ENCODE data around the gene LRRC36.
"Not testable (repeated sequence)": the region's sequence is repeated elsewhere in the genome, so short reads cannot be mapped to it uniquely, and the experiment has no call there.

Gene LRRC36

DNA sequence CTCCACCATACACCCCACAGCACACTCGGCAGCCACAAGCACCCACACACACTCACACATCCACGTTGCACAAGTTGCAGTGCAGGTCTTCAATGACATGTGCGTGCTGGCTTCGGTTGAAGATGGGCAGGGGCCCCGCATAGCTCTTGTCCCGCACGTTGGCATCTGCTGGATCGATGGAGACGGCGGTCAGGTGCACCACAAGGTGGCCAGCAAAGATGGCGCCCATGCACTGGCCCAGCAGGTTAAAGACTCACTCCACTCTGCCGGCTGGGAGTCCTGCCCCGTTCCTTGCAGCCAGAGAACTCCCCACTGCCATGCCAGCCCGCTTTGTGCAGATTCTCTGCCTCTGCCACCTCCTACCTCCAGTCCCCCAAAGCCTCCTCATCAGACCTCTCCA, 74.3 kb downstream of the LRRC36 start:
- DNase-seq (ENCODE audit: low read depth) = no peak

DNA sequence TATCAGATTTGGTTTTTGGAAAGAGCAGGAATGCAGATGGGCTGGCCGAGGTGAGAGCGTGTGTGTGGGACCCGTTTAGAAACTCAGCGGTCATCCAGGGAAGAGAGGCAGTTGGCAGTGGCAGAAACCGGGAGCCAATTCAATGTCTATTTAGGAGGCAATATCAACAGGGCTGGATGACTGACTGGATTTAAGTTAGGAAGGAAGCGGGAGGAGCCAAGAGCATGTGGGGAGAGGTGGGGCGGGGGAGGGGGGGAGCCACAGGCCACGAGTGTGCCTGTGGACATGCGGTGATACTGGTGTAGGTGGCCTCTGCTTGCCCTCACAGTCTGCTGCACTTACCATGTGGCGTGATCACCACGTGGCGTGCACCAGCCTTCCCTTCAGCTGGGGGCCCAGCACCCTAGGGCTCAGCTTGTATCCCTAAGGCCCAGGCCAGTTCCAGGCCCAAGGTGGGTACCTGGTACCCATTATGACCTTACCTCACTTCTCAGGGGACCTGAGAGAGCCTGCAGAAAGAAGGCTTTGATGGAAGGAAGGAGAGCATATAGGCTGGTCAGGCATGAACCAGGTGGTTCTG, 77.5 kb downstream of the LRRC36 start:
- DNase-seq (ENCODE audit: low read depth) = no peak

DNA sequence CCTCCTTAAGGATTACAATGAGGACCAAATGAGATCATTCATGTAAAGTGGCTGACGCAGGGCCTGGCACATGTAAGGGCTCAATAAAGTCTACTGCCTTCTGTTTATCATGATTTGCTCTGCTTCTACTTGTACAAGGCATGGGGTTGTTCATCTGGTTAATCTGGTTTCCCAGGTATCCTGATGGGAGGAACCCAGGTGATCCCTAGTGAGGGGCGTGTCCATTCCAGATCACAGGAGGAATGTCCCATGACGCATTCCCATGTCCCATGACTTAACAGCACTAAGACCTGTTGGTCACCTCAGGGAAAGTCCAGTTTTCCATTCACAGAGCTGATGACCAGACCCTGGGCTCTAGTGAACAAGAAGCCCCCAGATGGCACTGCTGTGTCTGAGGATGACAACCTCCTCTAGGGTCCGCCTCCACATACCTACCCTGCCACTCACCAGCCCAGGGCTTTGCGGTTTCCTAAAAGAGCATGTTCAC, 78.2 kb downstream of the LRRC36 start:
- DNase-seq (ENCODE audit: low read depth) = peak; percentile 30

DNA sequence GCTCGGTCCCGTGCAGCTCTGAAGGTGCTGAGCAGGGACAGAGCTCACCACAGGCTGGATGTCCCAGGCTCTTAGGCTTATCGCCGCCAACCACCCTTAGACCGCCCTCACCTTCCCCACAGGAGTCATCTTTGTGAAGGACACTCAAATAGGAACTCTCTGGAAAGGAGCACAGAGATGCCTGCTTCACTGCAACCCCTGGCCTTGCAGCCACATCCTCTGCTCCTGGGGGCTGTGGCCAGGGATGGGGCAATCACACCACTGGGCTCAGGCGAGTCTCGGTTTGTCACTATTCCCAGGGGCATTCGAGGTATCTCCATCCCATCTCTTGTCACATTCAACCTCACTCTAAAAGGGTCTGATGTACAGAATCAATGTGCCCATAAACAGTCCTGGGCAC, 78.7 kb downstream of the LRRC36 start:
- no peak for DNase-seq (ENCODE audit: low read depth)

DNA sequence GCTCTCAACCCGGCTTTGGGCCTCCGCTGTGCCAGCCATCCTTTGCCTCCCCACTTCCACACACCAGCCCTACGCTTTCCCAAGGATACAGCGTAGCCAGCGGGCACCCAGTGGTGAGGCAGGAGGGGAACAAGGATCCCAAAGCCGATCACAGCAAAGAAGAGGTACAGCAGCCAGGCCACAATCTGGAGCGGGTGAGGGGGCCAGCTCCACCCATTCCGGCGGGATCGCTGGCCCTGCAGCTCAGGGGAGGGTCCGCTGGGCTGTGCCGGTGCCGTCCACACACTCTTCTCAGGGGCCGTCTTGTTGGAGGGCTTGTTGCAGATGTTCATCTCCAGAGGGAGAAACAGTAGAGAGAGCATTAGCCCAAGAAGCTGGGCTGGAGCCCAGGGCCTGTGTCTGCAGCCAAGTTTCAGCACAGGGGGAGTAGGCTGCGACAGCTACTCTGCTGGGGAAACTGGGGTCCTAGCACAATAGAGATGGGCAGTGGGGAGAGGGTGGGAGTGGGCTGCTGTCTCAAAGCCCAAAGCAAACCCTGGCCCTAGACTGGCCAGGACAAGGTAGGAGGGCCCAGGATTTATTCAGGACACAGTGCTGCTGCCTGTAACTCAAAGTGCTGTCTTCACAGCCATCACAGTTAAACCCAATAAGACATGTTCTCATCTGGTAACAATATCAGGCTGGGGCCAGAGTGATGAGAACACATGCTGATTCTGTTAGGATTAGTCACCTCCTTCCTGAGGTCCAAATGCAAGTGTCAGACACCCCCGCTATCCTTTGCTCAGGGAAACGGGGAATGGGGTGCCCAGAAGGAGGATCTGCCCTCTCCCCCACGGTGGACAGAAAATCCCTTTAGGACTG, 79.7 kb downstream of the LRRC36 start:
- peak; percentile 90 for DNase-seq (ENCODE audit: low read depth)

DNA sequence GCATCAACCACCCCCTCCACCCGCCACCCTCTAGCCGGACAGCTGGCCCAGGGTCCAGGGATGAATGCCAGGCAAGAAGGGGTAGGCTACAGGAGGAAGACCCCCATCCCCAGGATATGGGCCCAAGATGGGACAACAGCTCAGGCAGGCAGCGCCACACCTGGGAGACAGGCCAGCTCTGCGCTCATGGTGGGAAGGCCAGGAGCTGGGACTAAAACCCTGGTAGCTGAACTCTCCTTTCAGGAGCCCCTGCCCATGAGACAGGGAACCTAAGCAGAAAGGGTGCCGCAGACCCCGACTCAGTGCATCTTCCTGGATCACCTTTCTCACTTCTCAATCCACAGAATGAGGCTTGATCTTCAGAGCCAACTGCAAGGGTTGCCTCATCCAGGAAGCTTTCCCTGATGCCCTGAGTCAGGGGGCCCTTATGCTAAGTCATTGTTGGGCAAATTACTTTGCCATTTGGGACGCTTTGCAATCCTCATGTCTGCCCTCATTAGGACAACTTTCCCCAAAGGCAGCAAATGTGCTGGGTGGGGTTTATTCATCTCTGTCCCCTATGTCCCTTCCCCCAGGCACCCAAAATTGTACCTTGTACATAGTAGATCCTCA, 80.7 kb downstream of the LRRC36 start:
- peak; percentile 63 for DNase-seq (ENCODE audit: low read depth)

DNA sequence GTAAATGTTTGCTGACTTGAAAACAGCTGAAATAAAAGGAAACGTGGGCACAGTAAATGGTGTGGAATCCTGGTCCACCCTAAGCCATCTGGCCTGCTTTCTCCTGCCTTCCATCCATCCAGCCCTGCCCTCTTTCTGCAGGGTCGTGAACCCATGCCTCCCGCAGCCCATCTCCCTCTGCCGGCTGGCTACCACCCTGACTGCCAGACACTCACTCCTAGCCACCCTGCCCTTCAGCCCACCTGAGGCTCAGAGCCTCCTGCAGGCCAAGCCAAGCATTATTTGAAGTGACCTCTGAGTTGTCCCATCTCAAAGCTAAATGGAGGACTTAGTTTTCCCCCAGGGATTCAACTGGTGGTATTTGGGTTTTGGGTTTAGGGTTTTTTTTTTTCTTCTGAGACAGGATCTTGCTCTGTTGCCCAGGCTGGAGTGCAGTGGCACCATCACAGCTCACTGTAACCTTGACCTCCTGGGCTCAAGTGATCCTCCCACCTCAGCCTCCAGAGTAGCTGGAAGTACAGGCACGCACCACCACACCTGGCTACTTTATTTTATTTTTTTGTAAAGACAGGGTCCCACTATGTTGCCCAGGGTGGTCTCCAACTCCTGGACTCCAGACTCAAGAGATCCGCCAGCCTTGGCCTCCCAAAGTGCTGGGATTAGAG, 81.3 kb downstream of the LRRC36 start:
- DNase-seq (ENCODE audit: low read depth) = no peak

DNA sequence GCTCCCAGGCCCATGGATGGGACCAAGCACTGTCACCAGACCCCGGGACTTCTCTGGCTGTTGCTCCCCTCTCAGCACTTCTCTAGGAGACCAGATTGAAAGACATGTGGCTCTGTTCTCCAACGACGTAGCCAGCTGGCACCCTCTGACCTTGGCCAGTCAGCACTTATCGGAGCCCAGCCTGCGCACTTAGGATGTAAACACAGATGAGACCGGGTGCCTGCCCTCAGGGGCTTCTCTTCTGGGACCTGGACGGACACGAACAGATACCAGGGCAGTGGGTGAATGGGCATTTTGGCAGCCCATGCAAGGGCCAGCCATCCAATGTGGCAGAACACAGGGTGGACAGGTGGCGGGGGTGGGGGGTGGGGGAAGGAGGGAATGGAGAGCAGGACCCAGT, 83.0 kb downstream of the LRRC36 start:
- no peak for DNase-seq (ENCODE audit: low read depth)

DNA sequence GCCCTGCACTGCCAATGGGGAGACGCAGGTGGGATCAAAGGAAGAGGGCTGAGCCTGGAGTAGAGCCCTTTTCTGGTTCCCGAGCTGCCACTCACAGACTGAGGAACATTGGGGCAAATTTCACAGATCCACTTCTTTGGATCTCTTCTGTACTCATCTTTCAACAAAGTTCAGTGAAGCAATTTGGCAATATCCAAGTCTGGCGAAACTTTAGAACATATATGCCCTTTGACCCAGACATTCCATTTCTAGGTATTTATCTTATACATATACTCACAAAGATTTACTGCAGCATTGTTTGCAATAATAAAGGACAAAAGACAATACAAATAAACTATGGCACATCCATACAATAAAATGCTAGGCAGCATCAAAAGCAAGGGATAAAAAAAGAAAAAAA, 84.7 kb downstream of the LRRC36 start:
- no peak for DNase-seq (ENCODE audit: low read depth)

DNA sequence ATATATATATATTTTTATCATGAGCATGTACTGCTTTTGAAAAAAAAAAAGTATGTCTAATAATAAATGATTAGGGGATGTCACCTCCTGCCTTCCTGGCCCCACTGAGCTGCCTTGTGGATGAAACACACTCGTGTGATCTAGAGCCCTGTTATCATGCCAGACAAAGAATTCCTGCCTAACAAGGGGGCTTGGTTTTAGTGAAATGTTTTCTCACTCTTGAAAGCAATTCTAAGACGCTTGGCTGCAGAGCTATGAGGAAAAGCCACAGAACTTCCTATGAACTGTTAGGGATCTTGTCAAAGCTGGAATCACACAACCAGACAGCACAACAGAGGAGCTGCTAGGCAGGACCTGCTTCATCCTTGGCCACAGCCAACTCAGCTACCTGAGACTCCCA, 85.7 kb downstream of the LRRC36 start:
- DNase-seq (ENCODE audit: low read depth) = no peak

DNA sequence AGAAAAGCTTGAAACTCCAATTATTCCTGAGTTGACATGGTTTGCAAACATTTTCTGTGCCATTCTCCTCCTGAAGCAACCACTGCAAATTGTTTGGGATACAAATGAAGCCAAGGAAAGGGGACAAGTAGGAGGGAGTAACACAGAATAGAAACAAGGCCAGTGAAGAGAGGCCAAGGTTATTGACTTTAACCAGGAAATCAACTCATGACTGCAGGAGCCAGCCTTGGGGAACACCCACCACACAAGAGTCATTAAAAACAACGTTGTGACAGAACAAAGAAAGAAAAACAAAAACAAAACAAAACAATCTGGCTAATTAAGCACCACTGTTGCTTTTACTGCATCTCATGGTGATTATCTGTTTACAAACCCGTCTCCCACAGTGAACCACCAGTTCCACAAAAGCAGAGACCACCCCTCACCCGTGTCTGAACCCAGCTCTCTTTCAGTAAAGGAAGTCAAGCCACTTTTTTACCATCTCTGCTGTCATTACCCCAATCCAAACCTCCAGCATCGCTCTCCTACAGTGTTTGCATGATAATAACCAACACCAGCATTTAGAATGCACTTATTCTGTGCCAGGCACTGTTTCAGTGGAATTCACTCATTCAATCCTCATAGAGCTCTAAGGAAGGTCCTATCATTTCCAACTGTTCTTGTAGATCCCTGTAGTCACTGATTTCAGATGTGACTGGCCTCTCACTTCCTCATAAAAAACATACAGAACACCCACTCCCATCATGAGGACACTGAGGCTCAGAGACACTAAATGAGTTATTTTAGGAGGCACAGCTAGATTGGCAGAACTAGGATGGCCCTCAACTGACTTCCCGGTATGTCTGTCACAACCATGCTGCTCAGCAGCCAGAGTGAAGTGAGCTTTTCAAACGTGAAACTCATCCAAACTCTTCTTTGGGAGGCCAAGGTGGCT, 87.6 kb downstream of the LRRC36 start:
- DNase-seq (ENCODE audit: low read depth) = no peak

DNA sequence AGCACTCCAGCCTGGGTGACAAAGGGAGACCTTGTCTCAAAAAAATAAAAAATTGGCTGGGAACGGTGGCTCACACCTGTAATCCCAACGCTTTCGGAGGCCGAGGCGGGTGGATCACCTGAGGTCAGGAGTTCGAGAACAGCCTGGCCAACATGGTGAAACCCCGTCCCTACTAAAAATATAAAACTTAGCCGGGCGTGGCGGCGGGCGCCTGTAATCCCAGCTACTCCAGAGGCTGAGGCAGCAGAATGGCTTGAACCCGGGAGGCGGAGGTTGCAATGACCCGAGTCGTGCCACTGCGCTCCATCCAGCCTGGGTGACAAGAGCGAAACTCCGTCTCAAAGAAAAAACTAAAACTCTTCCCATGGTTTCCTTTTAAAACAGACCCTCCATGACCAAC, 88.8 kb downstream of the LRRC36 start:
- not testable (repeated sequence) for DNase-seq (ENCODE audit: low read depth)

DNA sequence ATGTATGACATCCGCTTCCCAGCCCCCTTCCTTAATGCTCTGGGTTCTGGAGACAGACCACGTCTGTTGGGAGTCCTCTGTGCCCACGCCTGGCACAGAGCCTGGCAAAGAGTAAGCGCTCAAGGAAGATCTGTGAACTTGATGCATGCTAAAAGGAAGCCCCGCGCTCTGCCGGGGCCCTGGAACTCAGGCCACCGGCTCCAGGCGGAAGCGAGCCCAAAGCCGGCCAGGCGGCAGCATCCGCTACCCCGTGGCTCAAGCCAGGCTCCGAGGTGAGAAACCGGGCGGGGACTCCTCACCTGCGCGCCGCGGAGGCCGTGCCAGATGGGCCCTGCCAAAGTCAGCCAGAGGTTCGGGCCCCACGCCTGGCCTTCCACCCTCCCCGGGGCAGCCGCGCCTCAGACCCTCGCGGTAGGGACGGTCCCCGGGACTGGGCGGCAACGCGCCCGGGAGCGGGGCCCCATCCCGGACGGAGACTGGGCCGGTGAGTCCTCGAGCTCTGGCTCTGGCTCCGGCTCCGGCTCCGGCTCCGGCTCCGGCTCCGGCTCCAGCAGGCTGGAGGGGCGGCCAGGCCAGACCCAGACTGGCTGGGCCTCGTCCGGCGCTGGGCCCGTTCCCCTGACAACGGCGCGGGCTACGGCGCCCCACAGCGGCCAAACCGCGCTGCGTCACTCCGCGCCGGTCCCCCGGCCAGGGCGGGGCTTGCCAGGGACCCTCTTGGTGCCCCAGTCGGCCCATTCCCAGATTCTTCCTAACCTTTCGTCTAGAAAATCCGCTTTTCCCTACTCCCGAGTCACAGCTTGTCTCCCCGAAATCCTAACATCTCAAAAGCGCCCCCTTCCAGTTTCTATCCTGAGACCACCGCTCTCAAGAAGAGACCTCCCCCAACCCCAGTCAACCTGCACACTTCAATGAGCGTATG, 89.5 kb downstream of the LRRC36 start, which contains the start of gene ZDHHC1:
Gene ZDHHC1 (minus strand): TSS at position 606 of the 922 bp plus-strand sequence. CDS start 8,702 bp downstream, outside the sequence.
- DNase-seq (ENCODE audit: low read depth) = peak; percentile 76

DNA sequence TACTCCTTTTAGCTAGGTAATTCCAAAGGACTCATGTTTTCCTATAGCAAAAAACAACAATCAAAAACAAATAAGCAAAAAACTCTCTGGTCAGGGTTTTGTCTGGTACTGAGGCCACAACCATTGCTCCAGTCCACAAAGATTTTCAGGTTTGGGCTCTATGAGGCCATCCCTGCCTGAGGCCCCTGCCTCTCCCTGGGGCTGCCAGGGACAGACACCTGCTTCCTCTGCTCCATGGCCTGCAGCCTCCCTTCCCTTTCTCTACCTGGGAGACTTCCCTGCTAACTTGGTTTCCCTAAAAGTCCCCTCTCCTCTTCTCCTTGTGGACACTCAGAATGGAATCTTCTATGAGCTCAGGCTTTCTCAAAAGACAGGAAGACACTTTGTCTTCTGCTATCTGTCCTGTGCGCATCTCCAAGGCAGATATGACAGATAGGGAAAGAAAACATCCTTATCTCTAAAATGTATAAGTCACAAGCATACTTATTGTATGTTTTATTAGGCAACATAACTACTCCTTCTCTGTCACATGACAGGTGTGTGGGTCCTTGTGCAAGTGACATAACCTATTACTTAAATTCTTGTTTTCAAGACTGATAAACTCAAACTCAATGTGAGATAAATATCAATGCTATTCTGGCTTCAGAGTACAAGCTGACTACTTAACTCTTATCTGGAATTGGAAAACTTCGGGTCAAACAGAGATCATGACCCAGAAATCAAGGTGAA, 90.9 kb downstream of the LRRC36 start:
- no peak for DNase-seq (ENCODE audit: low read depth)

DNA sequence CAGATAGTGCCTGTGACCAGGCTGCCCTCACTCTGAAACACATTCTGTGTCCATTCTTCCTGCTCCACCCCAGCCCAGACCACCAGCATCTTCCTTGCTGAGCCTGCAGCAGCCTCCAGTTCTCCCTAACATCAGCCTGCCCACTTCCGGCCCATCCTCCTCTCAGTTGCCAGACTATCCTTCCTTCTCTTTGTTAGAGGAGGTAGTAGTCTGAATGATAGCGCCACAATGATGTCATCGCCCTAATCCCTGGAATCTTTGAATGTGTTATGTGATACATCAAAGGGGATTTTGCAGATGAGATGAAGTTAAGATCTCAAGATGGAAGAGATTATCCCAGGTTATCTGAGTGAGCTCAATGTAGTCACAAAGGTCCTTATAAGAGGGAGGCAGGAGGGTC, 92.9 kb downstream of the LRRC36 start:
- DNase-seq (ENCODE audit: low read depth) = no peak

DNA sequence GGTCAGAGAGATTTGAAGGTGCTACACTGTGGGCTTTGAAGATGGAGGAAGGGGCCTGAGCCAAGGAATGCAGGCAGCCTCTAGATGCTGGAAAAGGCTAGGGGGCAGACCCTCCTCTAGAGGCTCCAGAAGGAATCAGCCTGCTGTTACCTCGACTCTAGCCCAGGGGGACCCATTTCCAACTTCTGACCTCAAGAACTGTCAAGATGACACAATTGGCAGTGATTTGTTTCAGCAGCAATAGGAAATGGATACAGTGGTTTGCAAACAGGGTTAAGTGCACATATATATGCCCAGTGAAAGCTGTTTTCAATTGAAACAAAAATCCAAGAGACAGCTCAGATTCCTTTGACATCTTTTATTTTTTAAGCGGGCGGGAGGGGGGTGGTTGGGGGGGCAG, 93.3 kb downstream of the LRRC36 start:
- DNase-seq (ENCODE audit: low read depth) = no peak

DNA sequence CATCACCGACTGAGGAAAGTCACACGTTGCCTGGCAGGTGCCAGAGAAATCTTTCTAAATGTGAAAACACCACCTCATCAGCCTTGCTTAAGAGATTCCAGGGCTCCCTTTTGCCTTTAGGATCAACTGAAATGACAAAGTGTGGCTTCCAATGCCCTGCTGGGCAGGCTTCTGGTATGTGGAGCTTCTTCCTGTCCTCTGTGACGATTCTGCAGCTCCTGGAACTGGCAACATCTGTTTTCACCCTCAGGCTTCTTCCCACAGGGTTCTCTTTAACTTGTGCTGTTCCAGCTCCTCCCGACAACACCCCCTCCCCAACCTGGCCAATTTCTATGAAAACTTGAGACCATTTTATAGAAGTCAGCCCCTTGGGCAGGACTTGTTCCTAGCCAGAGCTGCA, 94.4 kb downstream of the LRRC36 start:
- no peak for DNase-seq (ENCODE audit: low read depth)

DNA sequence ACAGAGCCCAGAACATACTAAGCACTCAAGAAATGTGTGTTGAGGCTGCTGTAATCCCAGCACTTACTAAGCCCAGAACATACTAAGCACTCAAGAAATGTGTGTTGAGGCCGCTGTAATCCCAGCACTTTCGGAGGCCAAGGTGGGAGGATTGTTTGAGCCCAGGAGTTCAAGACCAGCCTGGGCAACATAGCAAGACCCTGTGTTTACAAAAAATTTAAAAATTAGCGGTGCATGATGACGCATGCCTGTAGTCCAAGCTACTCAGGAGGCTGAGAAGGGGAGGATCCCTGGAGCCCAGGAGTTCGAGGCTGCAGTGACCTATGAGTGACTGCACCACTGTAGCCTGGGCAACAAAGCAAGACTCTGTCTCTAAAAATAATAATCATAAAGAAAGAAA, 96.4 kb downstream of the LRRC36 start:
- no peak for DNase-seq (ENCODE audit: low read depth)

DNA sequence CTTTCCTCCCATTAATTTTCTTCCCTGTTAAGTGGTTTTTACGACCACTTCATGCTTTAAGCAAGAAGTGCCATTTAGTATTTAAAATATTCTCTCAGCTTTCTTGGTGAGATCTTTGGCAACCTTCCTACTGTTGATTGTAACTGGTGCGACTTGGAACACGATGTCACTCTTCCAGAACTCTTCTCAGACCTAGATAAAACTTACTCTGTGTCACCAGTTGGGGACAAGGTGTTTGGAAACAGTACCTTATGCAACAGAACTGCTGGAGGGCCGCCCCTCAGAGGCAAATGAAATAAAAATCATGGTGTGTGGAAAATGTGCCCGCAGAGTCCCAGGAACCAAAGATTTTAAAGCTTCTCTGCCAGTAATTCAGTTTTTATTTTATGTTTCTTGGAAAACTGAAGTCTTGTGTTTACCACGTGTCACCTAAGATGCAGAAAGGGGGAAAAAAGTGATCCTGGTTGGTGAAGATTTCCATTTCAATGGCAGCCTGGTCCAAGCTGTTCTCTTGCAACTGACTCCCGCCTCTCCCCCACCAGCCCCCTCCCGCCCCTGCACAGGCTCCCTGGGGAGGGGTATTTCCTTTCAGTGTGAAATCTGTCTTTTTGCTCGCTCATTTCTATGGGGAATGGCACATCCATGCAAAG, 97.1 kb downstream of the LRRC36 start:
- no peak for DNase-seq (ENCODE audit: low read depth)

All from ELR (cell line).